Measurements from ENCODE around the gene CTTN. TPM values are rescaled to one million over a fixed set of nuclear protein-coding genes. Genes with fewer than 3 reads are reported as not detected.

CTTN gene
- polyA plus RNA-seq, 3 donors, result 174 to 238 (median 175) TPM

- no peak for DNase-seq (ENCODE audit: extremely low read depth in 1 of 11, low read depth in 9 of 11, low spot score in 4 of 11)
Measured at GRCh38 chr11:70420008-70420464, 21.7 kb downstream of the CTTN start.

GRCh38 chr11:70420496-70420895 is 22.2 kb downstream of the CTTN start:
- no peak for DNase-seq (ENCODE audit: extremely low read depth in 1 of 11, low read depth in 9 of 11, low spot score in 4 of 11)

- DNase-seq (ENCODE audit: extremely low read depth in 1 of 11, low read depth in 9 of 11, low spot score in 4 of 11), result no peak
Measured at GRCh38 chr11:70421123-70421522, 22.8 kb downstream of the CTTN start.

GRCh38 chr11:70422692-70423522 is 24.6 kb downstream of the CTTN start:
- DNase-seq (ENCODE audit: extremely low read depth in 1 of 11, low read depth in 9 of 11, low spot score in 4 of 11), result no peak

GRCh38 chr11:70423523-70424505 is 25.5 kb downstream of the CTTN start:
- DNase-seq (ENCODE audit: extremely low read depth in 1 of 11, low read depth in 9 of 11, low spot score in 4 of 11), result no peak

- DNase-seq (ENCODE audit: extremely low read depth in 1 of 11, low read depth in 9 of 11, low spot score in 4 of 11), result no peak
Measured at GRCh38 chr11:70424765-70425344, 26.5 kb downstream of the CTTN start.

- no peak for DNase-seq (ENCODE audit: extremely low read depth in 1 of 11, low read depth in 9 of 11, low spot score in 4 of 11)
Measured at GRCh38 chr11:70427436-70427835, 29.1 kb downstream of the CTTN start.

GRCh38 chr11:70428701-70429427 is 30.5 kb downstream of the CTTN start:
- no peak for DNase-seq (ENCODE audit: extremely low read depth in 1 of 11, low read depth in 9 of 11, low spot score in 4 of 11)

GRCh38 chr11:70429428-70429705 is 31.0 kb downstream of the CTTN start:
- DNase-seq (ENCODE audit: extremely low read depth in 1 of 11, low read depth in 9 of 11, low spot score in 4 of 11), result no peak

- no peak for DNase-seq (ENCODE audit: extremely low read depth in 1 of 11, low read depth in 9 of 11, low spot score in 4 of 11)
Measured at GRCh38 chr11:70429724-70430521, 31.6 kb downstream of the CTTN start.

GRCh38 chr11:70430671-70431574 is 32.6 kb downstream of the CTTN start:
- no peak for DNase-seq (ENCODE audit: extremely low read depth in 1 of 11, low read depth in 9 of 11, low spot score in 4 of 11)

- no peak for DNase-seq (ENCODE audit: extremely low read depth in 1 of 11, low read depth in 9 of 11, low spot score in 4 of 11)
Measured at GRCh38 chr11:70431611-70432010, 33.3 kb downstream of the CTTN start.

GRCh38 chr11:70432065-70432464 is 33.7 kb downstream of the CTTN start:
- DNase-seq (ENCODE audit: extremely low read depth in 1 of 11, low read depth in 9 of 11, low spot score in 4 of 11), result no peak

- no peak for DNase-seq (ENCODE audit: extremely low read depth in 1 of 11, low read depth in 9 of 11, low spot score in 4 of 11)
Measured at GRCh38 chr11:70432580-70432979, 34.3 kb downstream of the CTTN start.

- no peak for DNase-seq (ENCODE audit: extremely low read depth in 1 of 11, low read depth in 9 of 11, low spot score in 4 of 11)
Measured at GRCh38 chr11:70433038-70433437, 34.7 kb downstream of the CTTN start.

- DNase-seq (ENCODE audit: extremely low read depth in 1 of 11, low read depth in 9 of 11, low spot score in 4 of 11), result no peak
Measured at GRCh38 chr11:70433526-70433925, 35.2 kb downstream of the CTTN start.
